HG03469 (cell line): Measurements from ENCODE around the gene EIF1.
"Not testable (repeated sequence)": the region's sequence is repeated elsewhere in the genome, so short reads cannot be mapped to it uniquely, and the experiment has no call there.

Experiments
- ATAC-seq: cut with Tn5 transposase; IDR thresholded peaks from one replicate; pipeline ENCODE4 v1.9.1; 2021; ENCODE audit warnings: mild to moderate bottlenecking, moderate library complexity, moderate number of reproducible peaks; ENCODE audit not compliant: unreplicated experiment

The EIF1 gene

GRCh38 chr17:41655611-41656111, 33.0 kb upstream of the EIF1 start:
- ATAC-seq: no peak

GRCh38 chr17:41656249-41657023, 32.2 kb upstream of the EIF1 start:
- no peak for ATAC-seq

- ATAC-seq: no peak
Observed at GRCh38 chr17:41657176-41657754, 31.4 kb upstream of the EIF1 start.

GRCh38 chr17:41657936-41658335, 30.7 kb upstream of the EIF1 start:
- ATAC-seq: no peak

- no peak for ATAC-seq
Observed at GRCh38 chr17:41658846-41659245, 29.8 kb upstream of the EIF1 start.

GRCh38 chr17:41659427-41660212, 29.1 kb upstream of the EIF1 start:
- ATAC-seq: no peak

- ATAC-seq: no peak
Observed at GRCh38 chr17:41660221-41660711, 28.4 kb upstream of the EIF1 start.

- ATAC-seq: no peak
Observed at GRCh38 chr17:41663451-41664171, 25.1 kb upstream of the EIF1 start.

- ATAC-seq: no peak
Observed at GRCh38 chr17:41664172-41664457, 24.6 kb upstream of the EIF1 start.

- ATAC-seq: no peak
Observed at GRCh38 chr17:41664587-41665565, 23.8 kb upstream of the EIF1 start.

- peak; percentile 29 for ATAC-seq
Observed at GRCh38 chr17:41665566-41666236, 23.0 kb upstream of the EIF1 start.

GRCh38 chr17:41666237-41666641, 22.4 kb upstream of the EIF1 start:
- ATAC-seq: peak; percentile 21

GRCh38 chr17:41666708-41667279, 21.9 kb upstream of the EIF1 start:
- ATAC-seq: peak; percentile 28

GRCh38 chr17:41667280-41668041, 21.2 kb upstream of the EIF1 start:
- no peak for ATAC-seq

- ATAC-seq: no peak
Observed at GRCh38 chr17:41672153-41672552, 16.5 kb upstream of the EIF1 start.

- not testable (repeated sequence) for ATAC-seq
Observed at GRCh38 chr17:41675157-41676057, 13.3 kb upstream of the EIF1 start.

GRCh38 chr17:41676058-41676419, 12.6 kb upstream of the EIF1 start:
- no peak for ATAC-seq
